Measurements from ENCODE around the gene BAG2. TPM values are rescaled to one million over a fixed set of nuclear protein-coding genes. Genes with fewer than 3 reads are reported as not detected.

Gene BAG2
- polyA plus RNA-seq, 1 donor from 2014 or later = 3.2 TPM

- H3K79me2 ChIP-seq (replicated peaks; ENCODE audit: insufficient read depth, low read length) = no peaks in the 10 kb centered on the region
- H3K4me2 ChIP-seq (ENCODE audit: low read length) = no peak overlapping the region
- no peak overlapping the region for H3K4me3 ChIP-seq (ENCODE audit: low read length)
- no peak overlapping the region for H3K27ac ChIP-seq (ENCODE audit: low read length)
- peaks cover 11% of the 10 kb centered on the region for H3K36me3 ChIP-seq (ENCODE audit: insufficient read depth, low read length)
- H3K27me3 ChIP-seq (ENCODE audit: insufficient read depth, low read depth, low read length) = no peaks in the 10 kb centered on the region
- no peak overlapping the region for H2AFZ ChIP-seq (ENCODE audit: low read depth, low read length)
- H4K20me1 ChIP-seq (ENCODE audit: insufficient read depth) = no peaks in the 10 kb centered on the region
- no peak overlapping the region for H3K9ac ChIP-seq (ENCODE audit: low read length)
- H3K9me2 ChIP-seq (ENCODE audit: insufficient read depth, low read length) = no peaks in the 10 kb centered on the region
- no peaks in the 10 kb centered on the region for H3F3A ChIP-seq (ENCODE audit: insufficient read depth, low read length, poor library complexity, severe bottlenecking)
- no peaks in the 10 kb centered on the region for H3K9me3 ChIP-seq (ENCODE audit: low read length)
- TF ChIP-seq EZH2 (IDR thresholded peaks at IDR 0.05; ENCODE audit: borderline replicate concordance, insufficient read depth, low read length, poor library complexity, severe bottlenecking) (no peak), CTCF (IDR thresholded peaks at IDR 0.05; ENCODE audit: poor library complexity, severe bottlenecking) (no peak), RAD21 (conservative IDR thresholded peaks at IDR 0.05) (no peak), MXI1 (conservative IDR thresholded peaks at IDR 0.05; ENCODE audit: poor library complexity, severe bottlenecking) (no peak), EP300 (conservative IDR thresholded peaks at IDR 0.05; ENCODE audit: poor library complexity, severe bottlenecking) (no peak), TAF1 (IDR thresholded peaks at IDR 0.05; ENCODE audit: low read depth) (no peak), SMC3 (conservative IDR thresholded peaks at IDR 0.05; ENCODE audit: poor library complexity) (no peak), POLR2AphosphoS5 (IDR thresholded peaks at IDR 0.05) (no peak), REST (IDR thresholded peaks at IDR 0.05; ENCODE audit: borderline replicate concordance) (no peak)
Observed at GRCh38 chr6:57162516-57162915, 9.6 kb upstream of the BAG2 start.

GRCh38 chr6:57163956-57164355 is 8.2 kb upstream of the BAG2 start:
- Histone ChIP-seq H3K9me2 (ENCODE audit: insufficient read depth, low read length) (no peaks in the 10 kb centered on the region), H3K36me3 (ENCODE audit: insufficient read depth, low read length) (peaks cover 11% of the 10 kb centered on the region), H3K27ac (ENCODE audit: low read length) (no peak overlapping the region), H2AFZ (ENCODE audit: low read depth, low read length) (no peak overlapping the region), H3K79me2 (replicated peaks; ENCODE audit: insufficient read depth, low read length) (no peaks in the 10 kb centered on the region), H3F3A (ENCODE audit: insufficient read depth, low read length, poor library complexity, severe bottlenecking) (no peaks in the 10 kb centered on the region), H4K20me1 (ENCODE audit: insufficient read depth) (no peaks in the 10 kb centered on the region), H3K9ac (ENCODE audit: low read length) (no peak overlapping the region), H3K4me3 (ENCODE audit: low read length) (no peak overlapping the region), H3K9me3 (ENCODE audit: low read length) (no peaks in the 10 kb centered on the region), H3K4me2 (ENCODE audit: low read length) (no peak overlapping the region), H3K27me3 (ENCODE audit: insufficient read depth, low read depth, low read length) (no peaks in the 10 kb centered on the region)
- no peak for TF ChIP-seq RAD21 (conservative IDR thresholded peaks at IDR 0.05)

- no peaks in the 10 kb centered on the region for H3K9me2 ChIP-seq (ENCODE audit: insufficient read depth, low read length)
- H3K4me3 ChIP-seq (ENCODE audit: low read length) = no peak overlapping the region
- H3K27me3 ChIP-seq (ENCODE audit: insufficient read depth, low read depth, low read length) = no peaks in the 10 kb centered on the region
- H3K36me3 ChIP-seq (ENCODE audit: insufficient read depth, low read length) = peaks cover 11% of the 10 kb centered on the region
- H3K9me3 ChIP-seq (ENCODE audit: low read length) = no peaks in the 10 kb centered on the region
- no peaks in the 10 kb centered on the region for H4K20me1 ChIP-seq (ENCODE audit: insufficient read depth)
- no peak for TF ChIP-seq CTCF (IDR thresholded peaks at IDR 0.05; ENCODE audit: poor library complexity, severe bottlenecking)
- TF ChIP-seq RAD21 (conservative IDR thresholded peaks at IDR 0.05) = no peak
- no peak for TF ChIP-seq EP300 (conservative IDR thresholded peaks at IDR 0.05; ENCODE audit: poor library complexity, severe bottlenecking)
- TF ChIP-seq MXI1 (conservative IDR thresholded peaks at IDR 0.05; ENCODE audit: poor library complexity, severe bottlenecking) = no peak
- no peak for TF ChIP-seq REST (IDR thresholded peaks at IDR 0.05; ENCODE audit: borderline replicate concordance)
- no peak for TF ChIP-seq TAF1 (IDR thresholded peaks at IDR 0.05; ENCODE audit: low read depth)
- TF ChIP-seq EZH2 (IDR thresholded peaks at IDR 0.05; ENCODE audit: borderline replicate concordance, insufficient read depth, low read length, poor library complexity, severe bottlenecking) = no peak
- TF ChIP-seq POLR2AphosphoS5 (IDR thresholded peaks at IDR 0.05) = no peak
- no peak for TF ChIP-seq SMC3 (conservative IDR thresholded peaks at IDR 0.05; ENCODE audit: poor library complexity)
- H2AFZ ChIP-seq (ENCODE audit: low read depth, low read length) = no peak overlapping the region
- H3K9ac ChIP-seq (ENCODE audit: low read length) = no peak overlapping the region
- H3K27ac ChIP-seq (ENCODE audit: low read length) = no peak overlapping the region
- H3K4me2 ChIP-seq (ENCODE audit: low read length) = no peak overlapping the region
- H3K79me2 ChIP-seq (replicated peaks; ENCODE audit: insufficient read depth, low read length) = no peaks in the 10 kb centered on the region
- H3F3A ChIP-seq (ENCODE audit: insufficient read depth, low read length, poor library complexity, severe bottlenecking) = no peaks in the 10 kb centered on the region
Observed at GRCh38 chr6:57165080-57165479, 7.0 kb upstream of the BAG2 start.
